PFSK-1 (cell line): ENCODE results near the gene CRB2.

ENCODE experiments used
- FOXP2 ChIP-seq: optimal IDR thresholded peaks from 2 replicates; pipeline ENCODE3; 2011; ENCODE audit warnings: borderline replicate concordance, control low read depth, inconsistent platforms; ENCODE audit not compliant: insufficient read depth; ENCODE audit errors: extremely low read length, extremely low read depth
- POLR2AphosphoS5 ChIP-seq: IDR thresholded peaks from 2 replicates; pipeline ENCODE4 v1.6.1; 2012; ENCODE audit warnings: low read depth, mild to moderate bottlenecking, control low read depth, low read length, moderate library complexity
- SIN3A ChIP-seq: IDR thresholded peaks from 2 replicates; pipeline ENCODE4 v1.6.1; 2012; ENCODE audit warnings: mild to moderate bottlenecking, low read length, moderate library complexity, borderline replicate concordance; ENCODE audit not compliant: insufficient read depth
- TAF1 ChIP-seq: IDR thresholded peaks from 2 replicates; pipeline ENCODE4 v1.6.1; 2012; ENCODE audit warnings: low read length, control low read depth, borderline replicate concordance; ENCODE audit not compliant: insufficient read depth
- TF ChIP-seq, protein P1 (sequence below), 2 experiments: IDR thresholded peaks; 2 replicates each; pipeline versions ENCODE4 v1.6.1 to v1.8.0; 2011 to 2012; ENCODE audit warnings: low read depth in 2 of 2, low read length in 2 of 2, control low read depth in 1 of 2, inconsistent platforms in 1 of 2, mild to moderate bottlenecking in 1 of 2, moderate library complexity in 1 of 2; ENCODE audit not compliant: insufficient read depth in 1 of 2

CRB2 gene

DNA sequence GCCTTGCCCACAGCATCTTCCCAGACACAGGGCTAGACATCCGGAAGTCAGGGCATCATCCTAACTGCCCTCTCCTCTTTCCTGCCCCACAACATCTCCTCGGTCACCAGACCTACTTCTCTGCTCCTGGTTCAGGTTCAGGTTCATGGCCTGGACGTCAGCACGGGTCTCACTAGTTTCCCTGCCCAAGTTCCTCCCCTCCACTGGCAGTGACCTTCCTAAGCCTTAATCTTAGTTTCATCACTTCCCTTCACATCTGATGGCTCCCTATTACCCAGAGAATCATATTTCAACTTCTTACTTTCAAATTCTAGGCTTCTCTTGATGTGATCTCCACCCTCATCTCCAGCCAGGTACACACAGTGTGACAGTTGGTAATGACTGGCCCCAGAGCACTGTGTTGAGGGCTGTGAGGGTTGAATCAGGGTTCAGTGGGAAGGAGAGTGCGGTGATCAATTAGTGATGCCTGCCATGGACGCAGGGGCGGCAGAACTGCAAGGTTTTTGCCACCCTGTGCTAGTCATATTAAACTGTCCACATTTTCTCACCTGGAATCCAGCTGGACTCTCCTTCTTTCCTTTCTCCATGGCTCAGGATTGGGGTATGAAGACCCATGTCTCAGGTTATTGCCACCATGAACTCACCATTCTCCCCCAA lies 34.3 kb upstream of the CRB2 start:
- TF ChIP-seq TAF1, result no peak
- TF ChIP-seq FOXP2, result no peak

DNA sequence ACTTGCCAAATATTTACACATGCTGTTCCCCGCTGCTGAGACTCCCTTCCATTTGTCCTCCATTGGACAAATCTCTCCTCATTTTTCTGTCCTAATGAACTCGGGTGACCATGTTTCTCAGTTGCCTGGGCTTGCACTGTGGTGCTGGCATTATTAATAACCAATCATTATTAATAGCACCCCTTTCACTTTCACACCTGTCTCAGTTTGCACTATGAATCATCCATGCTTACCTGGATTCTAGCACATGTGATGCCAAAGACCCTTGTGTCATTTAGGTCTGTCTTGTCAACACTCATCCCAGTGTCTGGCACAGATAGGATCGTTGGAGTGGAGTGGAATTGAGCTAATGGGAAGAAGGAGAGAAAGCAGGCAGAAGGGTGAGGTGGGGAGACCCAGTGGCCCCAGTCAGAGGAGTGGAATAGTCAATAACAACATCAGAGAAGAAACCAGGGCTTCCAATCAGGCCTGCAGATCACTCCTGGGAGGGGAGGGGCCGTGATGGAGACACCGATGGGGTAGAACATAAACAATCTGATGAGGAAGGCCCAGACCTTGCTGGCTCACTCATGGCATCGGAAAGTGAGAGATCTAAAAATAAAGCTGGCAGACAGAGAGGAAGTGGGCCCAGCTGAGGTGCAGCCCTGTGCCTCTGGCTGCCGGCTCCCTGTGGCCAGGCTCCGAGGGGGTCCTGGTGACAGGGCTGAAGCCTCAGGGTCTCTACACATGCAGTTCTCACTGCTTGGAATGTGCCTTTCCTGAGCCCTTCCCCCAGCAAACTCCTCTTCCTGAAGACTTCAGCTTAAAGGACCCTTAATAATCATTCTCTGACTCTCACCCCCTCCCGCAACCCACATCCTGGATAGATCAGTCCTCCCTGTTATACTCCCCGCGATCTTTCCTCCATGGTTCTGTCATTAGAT lies 33.5 kb upstream of the CRB2 start:
- TF ChIP-seq TAF1 (no peak), POLR2AphosphoS5 (no peak), FOXP2 (no peak), SIN3A (no peak)
- TF ChIP-seq, protein P1, sequence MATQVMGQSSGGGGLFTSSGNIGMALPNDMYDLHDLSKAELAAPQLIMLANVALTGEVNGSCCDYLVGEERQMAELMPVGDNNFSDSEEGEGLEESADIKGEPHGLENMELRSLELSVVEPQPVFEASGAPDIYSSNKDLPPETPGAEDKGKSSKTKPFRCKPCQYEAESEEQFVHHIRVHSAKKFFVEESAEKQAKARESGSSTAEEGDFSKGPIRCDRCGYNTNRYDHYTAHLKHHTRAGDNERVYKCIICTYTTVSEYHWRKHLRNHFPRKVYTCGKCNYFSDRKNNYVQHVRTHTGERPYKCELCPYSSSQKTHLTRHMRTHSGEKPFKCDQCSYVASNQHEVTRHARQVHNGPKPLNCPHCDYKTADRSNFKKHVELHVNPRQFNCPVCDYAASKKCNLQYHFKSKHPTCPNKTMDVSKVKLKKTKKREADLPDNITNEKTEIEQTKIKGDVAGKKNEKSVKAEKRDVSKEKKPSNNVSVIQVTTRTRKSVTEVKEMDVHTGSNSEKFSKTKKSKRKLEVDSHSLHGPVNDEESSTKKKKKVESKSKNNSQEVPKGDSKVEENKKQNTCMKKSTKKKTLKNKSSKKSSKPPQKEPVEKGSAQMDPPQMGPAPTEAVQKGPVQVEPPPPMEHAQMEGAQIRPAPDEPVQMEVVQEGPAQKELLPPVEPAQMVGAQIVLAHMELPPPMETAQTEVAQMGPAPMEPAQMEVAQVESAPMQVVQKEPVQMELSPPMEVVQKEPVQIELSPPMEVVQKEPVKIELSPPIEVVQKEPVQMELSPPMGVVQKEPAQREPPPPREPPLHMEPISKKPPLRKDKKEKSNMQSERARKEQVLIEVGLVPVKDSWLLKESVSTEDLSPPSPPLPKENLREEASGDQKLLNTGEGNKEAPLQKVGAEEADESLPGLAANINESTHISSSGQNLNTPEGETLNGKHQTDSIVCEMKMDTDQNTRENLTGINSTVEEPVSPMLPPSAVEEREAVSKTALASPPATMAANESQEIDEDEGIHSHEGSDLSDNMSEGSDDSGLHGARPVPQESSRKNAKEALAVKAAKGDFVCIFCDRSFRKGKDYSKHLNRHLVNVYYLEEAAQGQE (IDR thresholded peaks at IDR 0.05; ENCODE audit: insufficient read depth in 1 of 2, low read depth in 2 of 2, low read length in 2 of 2), result no peak

DNA sequence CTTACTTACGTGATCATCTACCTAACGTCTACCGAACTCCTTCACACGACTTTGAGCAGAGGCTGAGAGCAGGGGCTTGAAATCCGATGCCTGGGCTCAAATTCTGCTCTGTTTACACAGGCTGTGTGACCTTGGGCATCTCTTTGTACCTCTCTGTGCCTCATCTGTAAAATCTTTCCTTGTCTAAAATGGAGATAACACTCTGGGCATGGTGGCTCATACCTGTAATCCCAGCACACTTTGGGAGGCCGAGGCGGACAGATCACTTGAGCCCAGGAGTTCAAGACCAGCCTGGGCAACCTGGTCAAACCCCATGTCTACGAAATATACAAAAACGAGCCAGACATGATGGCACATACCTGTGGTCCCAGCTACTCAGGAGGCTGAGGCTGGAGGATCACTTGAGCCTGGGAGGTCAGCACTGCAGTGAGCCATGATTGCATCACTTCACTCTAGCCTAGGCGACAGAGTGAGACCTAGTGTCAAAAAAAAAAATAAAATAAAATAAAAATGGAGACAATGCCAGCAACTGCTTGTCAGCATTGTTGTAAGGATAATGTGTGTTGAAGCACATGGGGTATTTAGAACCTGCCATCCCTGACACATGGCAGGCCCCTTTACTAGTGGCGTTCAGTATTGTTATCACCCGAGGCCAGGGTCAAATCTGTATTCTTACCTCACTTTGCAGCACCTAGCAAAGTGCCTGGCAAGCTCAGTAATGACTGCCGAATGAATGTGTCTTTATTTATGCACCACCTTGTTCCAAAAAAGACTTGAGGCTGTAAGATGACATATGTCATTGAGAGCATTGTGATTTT lies 32.6 kb upstream of the CRB2 start:
- TF ChIP-seq TAF1 (no peak), FOXP2 (no peak), SIN3A (no peak), POLR2AphosphoS5 (no peak)
- TF ChIP-seq, protein P1 (IDR thresholded peaks at IDR 0.05; ENCODE audit: insufficient read depth in 1 of 2, low read depth in 2 of 2, low read length in 2 of 2), result no peak

DNA sequence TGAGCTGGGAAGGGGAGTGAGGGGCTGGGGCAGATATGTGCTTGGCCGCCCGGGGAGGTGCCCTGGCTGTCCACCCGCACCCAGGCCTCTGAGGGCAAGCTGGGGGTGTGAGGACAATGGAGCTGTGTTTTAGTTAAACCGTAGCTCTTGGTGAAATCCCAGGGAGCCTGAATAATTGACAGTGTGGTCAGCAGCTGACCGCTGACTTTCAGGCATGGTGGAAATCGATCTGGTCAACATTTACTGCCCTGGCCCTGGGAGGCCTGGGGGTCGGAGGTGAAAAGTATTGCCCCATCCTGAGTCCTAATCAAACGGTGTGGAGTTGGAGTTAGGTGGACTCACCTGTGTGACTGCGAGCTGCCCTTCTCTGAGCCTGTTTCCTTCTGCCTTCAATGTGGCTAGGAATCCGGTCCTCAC lies 31.2 kb upstream of the CRB2 start:
- TF ChIP-seq POLR2AphosphoS5, result no peak
- TF ChIP-seq SIN3A, result no peak
- TF ChIP-seq TAF1, result no peak
- TF ChIP-seq FOXP2, result no peak
- TF ChIP-seq, protein P1 (IDR thresholded peaks at IDR 0.05; ENCODE audit: insufficient read depth in 1 of 2, low read depth in 2 of 2, low read length in 2 of 2), result no peak

DNA sequence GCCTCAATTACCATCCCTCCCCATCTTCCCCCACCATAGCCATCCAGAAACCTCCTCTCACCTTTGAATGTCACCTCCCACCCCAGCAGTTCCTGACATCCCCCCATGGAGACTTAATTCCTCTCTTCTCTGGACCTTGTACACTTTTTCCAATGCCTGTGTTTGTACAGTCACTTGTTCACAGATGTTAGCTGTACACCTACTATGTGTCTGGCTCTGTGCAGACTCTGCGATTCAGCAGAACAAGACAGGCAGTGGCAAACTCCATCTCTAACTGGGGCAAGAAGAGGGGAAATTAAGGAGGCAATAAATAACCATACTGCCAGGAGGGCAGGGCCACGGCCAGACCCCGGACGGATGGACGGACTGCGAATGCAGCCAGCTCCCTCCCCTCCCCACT lies 29.8 kb upstream of the CRB2 start:
- no peak for TF ChIP-seq FOXP2
- no peak for TF ChIP-seq TAF1
- no peak for TF ChIP-seq POLR2AphosphoS5
- TF ChIP-seq, protein P1 (IDR thresholded peaks at IDR 0.05; ENCODE audit: insufficient read depth in 1 of 2, low read depth in 2 of 2, low read length in 2 of 2), result no peak
- no peak for TF ChIP-seq SIN3A
